H7 (cell line): ENCODE data around the gene AGAP1. TPM values are rescaled to one million over a fixed set of nuclear protein-coding genes. Genes with fewer than 3 reads are reported as not detected.
A peak's percentile ranks its signal among the peaks of the same experiment; 100 is the strongest.

Experiments
- DNase-seq: peaks from one replicate; pipeline ENCODE4 v3.0.0; 2012
- H3K27me3 ChIP-seq: 2 replicates; pipeline ENCODE4 v1.6.0; 2011; ENCODE audit warnings: mild to moderate bottlenecking, low read length; ENCODE audit not compliant: control insufficient read depth, insufficient read depth
- H3K36me3 ChIP-seq: replicated peaks from 2 replicates; pipeline ENCODE4 v1.5.1; 2011; ENCODE audit warnings: low read length; ENCODE audit not compliant: control insufficient read depth, insufficient read depth
- H3K4me3 ChIP-seq: 2 replicates; pipeline ENCODE4 v1.5.1; 2011; ENCODE audit warnings: low read depth, mild to moderate bottlenecking, control low read depth, low read length, moderate library complexity; ENCODE audit not compliant: insufficient read depth
- total RNA-seq: library from RNA; depleted of rRNA; stranded (reverse); fragments of >200 nt; shearing (Covaris generic); gene quantifications from 2 replicates; pipeline ENCODE4 v1.2.3, GENCODE V29; 2014

AGAP1 gene
- total RNA-seq, 1 experiment from 2014 or later, result 12.6 TPM

- no peak for DNase-seq
- Histone ChIP-seq H3K27me3 (no peaks in the 10 kb centered on the region), H3K4me3 (no peak overlapping the region), H3K36me3 (no peaks in the 10 kb centered on the region)
Measured at GRCh38 chr2:236041616-236042015, 547.8 kb downstream of the AGAP1 start.

GRCh38 chr2:236042087-236042486 lies 548.2 kb downstream of the AGAP1 start:
- no peak overlapping the region for H3K4me3 ChIP-seq
- H3K36me3 ChIP-seq, result no peaks in the 10 kb centered on the region
- no peaks in the 10 kb centered on the region for H3K27me3 ChIP-seq
- DNase-seq, result peak; percentile 65

- H3K4me3 ChIP-seq, result no peak overlapping the region
- DNase-seq, result no peak
Measured at GRCh38 chr2:236044191-236044590, 550.3 kb downstream of the AGAP1 start.

GRCh38 chr2:236045251-236046235 lies 551.7 kb downstream of the AGAP1 start:
- no peak for DNase-seq
- H3K4me3 ChIP-seq, result no peak overlapping the region
- H3K27me3 ChIP-seq, result no peaks in the 10 kb centered on the region
- no peaks in the 10 kb centered on the region; the same call in 1 of the 2 replicates for H3K36me3 ChIP-seq

More at GRCh38 chr2:236044191-236044590, 550.3 kb downstream of the AGAP1 start:
- Histone ChIP-seq H3K27me3 (no peaks in the 10 kb centered on the region), H3K36me3 (no peaks in the 10 kb centered on the region; the same call in 1 of the 2 replicates)

GRCh38 chr2:236046715-236047114 lies 552.9 kb downstream of the AGAP1 start:
- Histone ChIP-seq H3K4me3 (no peak overlapping the region), H3K36me3 (no peaks in the 10 kb centered on the region; the same call in 1 of the 2 replicates), H3K27me3 (no peaks in the 10 kb centered on the region)
- DNase-seq, result no peak

GRCh38 chr2:236047176-236047575 lies 553.3 kb downstream of the AGAP1 start:
- Histone ChIP-seq H3K4me3 (no peak overlapping the region), H3K36me3 (no peaks in the 10 kb centered on the region; the same call in 1 of the 2 replicates), H3K27me3 (no peaks in the 10 kb centered on the region)
- no peak for DNase-seq

GRCh38 chr2:236047886-236048540 lies 554.2 kb downstream of the AGAP1 start:
- no peak for DNase-seq
- Histone ChIP-seq H3K27me3 (no peaks in the 10 kb centered on the region), H3K36me3 (no peaks in the 10 kb centered on the region; the same call in 1 of the 2 replicates), H3K4me3 (no peak overlapping the region)

GRCh38 chr2:236049981-236050380 lies 556.1 kb downstream of the AGAP1 start:
- no peak overlapping the region for H3K4me3 ChIP-seq
- H3K36me3 ChIP-seq, result no peaks in the 10 kb centered on the region; the same call in 1 of the 2 replicates
- H3K27me3 ChIP-seq, result no peaks in the 10 kb centered on the region
- DNase-seq, result no peak

- Histone ChIP-seq H3K36me3 (no peaks in the 10 kb centered on the region; the same call in 1 of the 2 replicates), H3K27me3 (no peaks in the 10 kb centered on the region), H3K4me3 (no peak overlapping the region)
- DNase-seq, result peak; percentile 70
Measured at GRCh38 chr2:236051351-236051750, 557.5 kb downstream of the AGAP1 start.

- no peak overlapping the region for H3K4me3 ChIP-seq
- no peaks in the 10 kb centered on the region for H3K27me3 ChIP-seq
- no peaks in the 10 kb centered on the region; the same call in 1 of the 2 replicates for H3K36me3 ChIP-seq
- DNase-seq, result no peak
Measured at GRCh38 chr2:236051806-236052205, 558.0 kb downstream of the AGAP1 start.

GRCh38 chr2:236052206-236052605 lies 558.4 kb downstream of the AGAP1 start:
- Histone ChIP-seq H3K4me3 (no peak overlapping the region), H3K36me3 (no peaks in the 10 kb centered on the region; the same call in 1 of the 2 replicates), H3K27me3 (no peaks in the 10 kb centered on the region)
- DNase-seq, result no peak

- no peaks in the 10 kb centered on the region for H3K36me3 ChIP-seq
- no peak overlapping the region for H3K4me3 ChIP-seq
- H3K27me3 ChIP-seq, result no peaks in the 10 kb centered on the region
- peak; percentile 85 for DNase-seq
Measured at GRCh38 chr2:236052926-236053821, 559.3 kb downstream of the AGAP1 start.

GRCh38 chr2:236054125-236054524 lies 560.3 kb downstream of the AGAP1 start:
- no peak for DNase-seq
- Histone ChIP-seq H3K4me3 (no peak overlapping the region), H3K36me3 (no peaks in the 10 kb centered on the region), H3K27me3 (no peaks in the 10 kb centered on the region)
